ENCODE data around the gene ZNF207. TPM values are rescaled to one million over a fixed set of nuclear protein-coding genes. Genes with fewer than 3 reads are reported as not detected.

ZNF207 gene
- total and polyA plus RNA-seq, 2 experiments from 2014 or later: 171 to 240 TPM

- DNase-seq (ENCODE audit: low spot score): peak; percentile 92
- H3K9me3 Mint-ChIP-seq: no peaks in the 10 kb centered on the region
- H3K27ac Mint-ChIP-seq: peak overlapping the region; percentile 96
- no peaks in the 10 kb centered on the region for H3K36me3 ChIP-seq (ENCODE audit: insufficient read depth)
- H2AFZ ChIP-seq: no peak overlapping the region
- H3K27me3 Mint-ChIP-seq (ENCODE audit: insufficient read depth, low read depth, poor library complexity): peaks cover 23% of the 10 kb centered on the region
- TF ChIP-seq ETS1 (IDR thresholded peaks at IDR 0.05) (no peak; the same call in 1 of the 2 replicates), POLR2AphosphoS5 (IDR thresholded peaks at IDR 0.05; ENCODE audit: low read depth) (0 out of 2 replicates have a peak, but pooled peaks have one; percentile 22), ZNF462 (CRISPR knock-in tag; IDR thresholded peaks at IDR 0.05) (peak; percentile 15; the same call in 1 of the 2 replicates)
- peak overlapping the region; percentile 14 for H3K4me3 ChIP-seq
- H3K27ac ChIP-seq (ENCODE audit: low read depth): peak overlapping the region; percentile 59
- peaks cover 50% of the 10 kb centered on the region for H3K4me1 Mint-ChIP-seq
- H3K36me3 Mint-ChIP-seq (ENCODE audit: low read depth): no peaks in the 10 kb centered on the region; the same call in 2 of the 3 replicates
- H3K4me1 ChIP-seq (ENCODE audit: insufficient read depth): peaks cover 52% of the 10 kb centered on the region
- no peaks in the 10 kb centered on the region for H3K9me2 ChIP-seq (ENCODE audit: insufficient read depth)
- peaks cover 7% of the 10 kb centered on the region; the same call in 1 of the 2 replicates for H3F3A ChIP-seq (replicated peaks; ENCODE audit: low read depth)
- H3K27me3 ChIP-seq (ENCODE audit: insufficient read depth): no peaks in the 10 kb centered on the region
- peak overlapping the region; percentile 24 for H3K4me2 ChIP-seq
- H3K79me2 ChIP-seq (replicated peaks; ENCODE audit: insufficient read depth): no peaks in the 10 kb centered on the region
- peak overlapping the region; percentile 52 for H3K4me3 Mint-ChIP-seq
- no peaks in the 10 kb centered on the region for H4K20me1 ChIP-seq (replicated peaks; ENCODE audit: insufficient read depth)
- ATAC-seq: peak; percentile 91
Observed at GRCh38 chr17:32302860-32303649, 46.9 kb upstream of the ZNF207 start.

Measured in GM23338 (cell line).